ENCODE data around the gene LTC4S. TPM values are rescaled to one million over a fixed set of nuclear protein-coding genes. Genes with fewer than 3 reads are reported as not detected.

Gene LTC4S
- total and polyA plus RNA-seq, 4 donors: 1.3 to 3.3 (median 2.1) TPM

GRCh38 chr5:179776411-179776938 lies 17.3 kb upstream of the LTC4S start:
- H3K4me1 ChIP-seq (ENCODE audit: control insufficient read depth in 4 of 4, insufficient read depth in 4 of 4, low read length in 3 of 4): no peaks in the 10 kb centered on the region
- no peak overlapping the region for H3K9ac ChIP-seq (ENCODE audit: low read depth in 1 of 2, low read length in 2 of 2)
- H3K4me3 ChIP-seq (ENCODE audit: low read depth in 1 of 3, low read length in 3 of 3): no peak overlapping the region
- H3K36me3 ChIP-seq (ENCODE audit: control insufficient read depth in 4 of 4, insufficient read depth in 3 of 4, low read depth in 1 of 4, low read length in 3 of 4): peaks cover 7 to 53% (median 35%) of the 10 kb centered on the region in 4 donors
- no peaks in the 10 kb centered on the region for H3K27me3 ChIP-seq (ENCODE audit: control insufficient read depth in 4 of 4, insufficient read depth in 4 of 4, low read length in 3 of 4)
- no peak for TF ChIP-seq TAF1 (conservative IDR thresholded peaks at IDR 0.05)
- no peak for TF ChIP-seq ZBTB33 (IDR thresholded peaks at IDR 0.05)
- TF ChIP-seq RAD21 (IDR thresholded peaks at IDR 0.05): no peak
- no peak for TF ChIP-seq HNF4A (conservative IDR thresholded peaks at IDR 0.05)
- TF ChIP-seq GABPA (IDR thresholded peaks at IDR 0.05 in 1 of 2, conservative IDR thresholded peaks at IDR 0.05 in 1 of 2): no peak
- TF ChIP-seq EGR1 (IDR thresholded peaks at IDR 0.05; ENCODE audit: low read depth in 2 of 2): no peak
- no peak for TF ChIP-seq RXRA (IDR thresholded peaks at IDR 0.05)
- TF ChIP-seq MAX (IDR thresholded peaks at IDR 0.05): no peak
- no peak for TF ChIP-seq NR2F2 (IDR thresholded peaks at IDR 0.05)
- TF ChIP-seq JUND (IDR thresholded peaks at IDR 0.05): no peak
- TF ChIP-seq, protein P1, sequence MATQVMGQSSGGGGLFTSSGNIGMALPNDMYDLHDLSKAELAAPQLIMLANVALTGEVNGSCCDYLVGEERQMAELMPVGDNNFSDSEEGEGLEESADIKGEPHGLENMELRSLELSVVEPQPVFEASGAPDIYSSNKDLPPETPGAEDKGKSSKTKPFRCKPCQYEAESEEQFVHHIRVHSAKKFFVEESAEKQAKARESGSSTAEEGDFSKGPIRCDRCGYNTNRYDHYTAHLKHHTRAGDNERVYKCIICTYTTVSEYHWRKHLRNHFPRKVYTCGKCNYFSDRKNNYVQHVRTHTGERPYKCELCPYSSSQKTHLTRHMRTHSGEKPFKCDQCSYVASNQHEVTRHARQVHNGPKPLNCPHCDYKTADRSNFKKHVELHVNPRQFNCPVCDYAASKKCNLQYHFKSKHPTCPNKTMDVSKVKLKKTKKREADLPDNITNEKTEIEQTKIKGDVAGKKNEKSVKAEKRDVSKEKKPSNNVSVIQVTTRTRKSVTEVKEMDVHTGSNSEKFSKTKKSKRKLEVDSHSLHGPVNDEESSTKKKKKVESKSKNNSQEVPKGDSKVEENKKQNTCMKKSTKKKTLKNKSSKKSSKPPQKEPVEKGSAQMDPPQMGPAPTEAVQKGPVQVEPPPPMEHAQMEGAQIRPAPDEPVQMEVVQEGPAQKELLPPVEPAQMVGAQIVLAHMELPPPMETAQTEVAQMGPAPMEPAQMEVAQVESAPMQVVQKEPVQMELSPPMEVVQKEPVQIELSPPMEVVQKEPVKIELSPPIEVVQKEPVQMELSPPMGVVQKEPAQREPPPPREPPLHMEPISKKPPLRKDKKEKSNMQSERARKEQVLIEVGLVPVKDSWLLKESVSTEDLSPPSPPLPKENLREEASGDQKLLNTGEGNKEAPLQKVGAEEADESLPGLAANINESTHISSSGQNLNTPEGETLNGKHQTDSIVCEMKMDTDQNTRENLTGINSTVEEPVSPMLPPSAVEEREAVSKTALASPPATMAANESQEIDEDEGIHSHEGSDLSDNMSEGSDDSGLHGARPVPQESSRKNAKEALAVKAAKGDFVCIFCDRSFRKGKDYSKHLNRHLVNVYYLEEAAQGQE (IDR thresholded peaks at IDR 0.05): no peak
- H3K27ac ChIP-seq (ENCODE audit: low read depth in 1 of 2, low read length in 2 of 2): no peak overlapping the region
- 90% methylated on average over 11 of the region's 11 CpGs for WGBS
- no peak for DNase-seq (ENCODE audit: low spot score)
- H3K9me3 ChIP-seq (ENCODE audit: control insufficient read depth in 4 of 4, low read length in 3 of 4): no peaks in the 10 kb centered on the region

DNA sequence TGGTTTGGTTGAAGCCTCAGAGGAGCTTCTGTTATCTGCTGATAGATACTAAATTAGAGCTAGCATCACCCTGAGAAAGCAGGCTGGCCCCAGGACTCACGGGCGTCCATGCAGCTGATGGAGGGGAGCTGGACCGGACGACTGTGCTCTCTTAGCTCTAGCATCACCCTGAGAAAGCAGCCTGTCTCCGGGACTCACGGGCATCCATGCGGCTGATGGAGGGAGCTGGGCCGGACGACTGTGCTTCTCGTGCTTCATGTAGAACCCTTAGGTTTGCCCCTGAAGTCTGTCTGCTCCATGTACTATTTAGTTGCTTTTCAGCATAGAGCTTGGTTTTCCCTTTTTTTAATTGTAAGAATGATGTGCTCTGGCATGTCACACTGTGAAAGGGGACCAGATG lies 16.3 kb upstream of the LTC4S start:
- no peaks in the 10 kb centered on the region for H3K27me3 ChIP-seq (ENCODE audit: control insufficient read depth in 4 of 4, insufficient read depth in 4 of 4, low read length in 3 of 4)
- no peak overlapping the region for H3K27ac ChIP-seq (ENCODE audit: low read depth in 1 of 2, low read length in 2 of 2)
- no peaks in the 10 kb centered on the region for H3K4me1 ChIP-seq (ENCODE audit: control insufficient read depth in 4 of 4, insufficient read depth in 4 of 4, low read length in 3 of 4)
- no peak overlapping the region for H3K9ac ChIP-seq (ENCODE audit: low read depth in 1 of 2, low read length in 2 of 2)
- no peak overlapping the region for H3K4me3 ChIP-seq (ENCODE audit: low read depth in 1 of 3, low read length in 3 of 3)
- WGBS: 96% methylated on average over 10 of the region's 10 CpGs
- no peaks in the 10 kb centered on the region for H3K9me3 ChIP-seq (ENCODE audit: control insufficient read depth in 4 of 4, low read length in 3 of 4)
- no peak for DNase-seq (ENCODE audit: low spot score)
- TF ChIP-seq TAF1 (conservative IDR thresholded peaks at IDR 0.05) (no peak), RAD21 (IDR thresholded peaks at IDR 0.05) (no peak), ZBTB33 (IDR thresholded peaks at IDR 0.05) (no peak)
- peaks cover 6 to 46% (median 26%) of the 10 kb centered on the region in 4 donors for H3K36me3 ChIP-seq (ENCODE audit: control insufficient read depth in 4 of 4, insufficient read depth in 3 of 4, low read depth in 1 of 4, low read length in 3 of 4)
